ENCODE measurements around the gene LZTS2.

GRCh38 chr10:100966887-100967286, 32.7 kb upstream of the LZTS2 start:
- TF ChIP-seq CTCF (IDR thresholded peaks at IDR 0.05; ENCODE audit: low read depth, low read length, poor library complexity, severe bottlenecking), result no peak
- TF ChIP-seq EZH2phosphoT487 (IDR thresholded peaks at IDR 0.05; ENCODE audit: borderline replicate concordance, low read length), result no peak

Data from DOHH2 (cell line).